GM18951 (cell line): ENCODE measurements around the gene PPIP5K2.
"Not testable (repeated sequence)": the region's sequence is repeated elsewhere in the genome, so short reads cannot be mapped to it uniquely, and the experiment has no call there.

Experiments used
- POLR2A ChIP-seq: IDR thresholded peaks from 4 replicates; pipeline ENCODE4 v1.6.1; 2011; ENCODE audit warnings: mild to moderate bottlenecking; ENCODE audit not compliant: insufficient read length, insufficient read depth; ENCODE audit errors: extremely low read depth
- in situ Hi-C: fragments of 300-500 bp; cut with MboI; formaldehyde crosslinking; loops from one replicate; pipeline ENCODE4 v1.12.0; 2022; ENCODE audit warnings: low sequenced_read_pairs, mixed read lengths, inconsistent platforms; ENCODE audit not compliant: unreplicated experiment

Gene PPIP5K2

GRCh38 chr5:103203226-103203625 lies 83.1 kb downstream of the PPIP5K2 start:
- in situ Hi-C loops, result no loop called here
- no peak for TF ChIP-seq POLR2A

DNA sequence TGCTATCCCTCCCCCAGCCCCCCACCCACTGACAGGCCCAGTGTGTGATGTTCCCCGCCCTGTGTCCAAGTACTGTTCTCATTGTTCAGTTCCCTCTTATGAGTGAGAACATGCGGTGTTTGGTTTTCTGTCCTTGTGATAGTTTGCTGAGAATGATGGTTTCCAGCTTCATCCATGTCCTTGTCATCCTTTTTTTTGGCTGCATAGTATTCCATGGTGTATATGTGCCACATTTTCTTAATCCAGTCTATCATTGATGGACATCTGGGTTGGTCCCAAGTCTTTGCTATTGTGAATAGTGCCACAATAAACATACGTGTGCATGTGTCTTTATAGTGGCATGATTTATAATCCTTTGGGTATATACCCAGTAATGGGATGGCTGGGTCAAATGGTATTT lies 84.9 kb downstream of the PPIP5K2 start:
- in situ Hi-C loops, result not testable (repeated sequence)

GRCh38 chr5:103205991-103206700 lies 86.0 kb downstream of the PPIP5K2 start:
- in situ Hi-C loops, result no loop called here
- no peak for TF ChIP-seq POLR2A

DNA sequence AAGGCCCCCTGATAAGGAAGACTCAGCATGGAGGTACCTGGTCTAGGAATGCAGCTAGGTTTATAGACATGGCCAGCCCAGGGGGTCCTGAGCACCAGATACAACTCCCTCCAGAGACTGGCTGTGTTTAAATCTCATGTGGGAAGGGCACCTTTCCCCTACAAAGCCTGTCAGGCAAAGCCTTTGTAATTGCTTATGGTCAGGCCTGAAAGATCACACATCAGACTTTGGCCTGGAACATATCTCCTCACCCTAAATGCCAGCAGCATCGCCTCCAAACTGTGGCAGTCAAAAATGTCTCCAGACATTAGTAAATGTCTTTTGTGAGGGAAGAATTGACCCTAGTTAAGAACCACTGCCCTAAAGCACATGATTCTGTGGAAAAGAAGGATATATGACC lies 86.9 kb downstream of the PPIP5K2 start:
- in situ Hi-C loops, result no loop called here
- no peak for TF ChIP-seq POLR2A

GRCh38 chr5:103207653-103208052 lies 87.6 kb downstream of the PPIP5K2 start:
- no peak for TF ChIP-seq POLR2A
- in situ Hi-C loops, result no loop called here

- in situ Hi-C loops, result no loop called here
- no peak for TF ChIP-seq POLR2A
Observed at GRCh38 chr5:103208460-103208859, 88.4 kb downstream of the PPIP5K2 start.

- in situ Hi-C loops, result no loop called here
- TF ChIP-seq POLR2A, result no peak
Observed at GRCh38 chr5:103209065-103209464, 89.0 kb downstream of the PPIP5K2 start.

- TF ChIP-seq POLR2A, result no peak
- in situ Hi-C loops, result no loop called here
Observed at GRCh38 chr5:103210952-103211351, 90.9 kb downstream of the PPIP5K2 start.

DNA sequence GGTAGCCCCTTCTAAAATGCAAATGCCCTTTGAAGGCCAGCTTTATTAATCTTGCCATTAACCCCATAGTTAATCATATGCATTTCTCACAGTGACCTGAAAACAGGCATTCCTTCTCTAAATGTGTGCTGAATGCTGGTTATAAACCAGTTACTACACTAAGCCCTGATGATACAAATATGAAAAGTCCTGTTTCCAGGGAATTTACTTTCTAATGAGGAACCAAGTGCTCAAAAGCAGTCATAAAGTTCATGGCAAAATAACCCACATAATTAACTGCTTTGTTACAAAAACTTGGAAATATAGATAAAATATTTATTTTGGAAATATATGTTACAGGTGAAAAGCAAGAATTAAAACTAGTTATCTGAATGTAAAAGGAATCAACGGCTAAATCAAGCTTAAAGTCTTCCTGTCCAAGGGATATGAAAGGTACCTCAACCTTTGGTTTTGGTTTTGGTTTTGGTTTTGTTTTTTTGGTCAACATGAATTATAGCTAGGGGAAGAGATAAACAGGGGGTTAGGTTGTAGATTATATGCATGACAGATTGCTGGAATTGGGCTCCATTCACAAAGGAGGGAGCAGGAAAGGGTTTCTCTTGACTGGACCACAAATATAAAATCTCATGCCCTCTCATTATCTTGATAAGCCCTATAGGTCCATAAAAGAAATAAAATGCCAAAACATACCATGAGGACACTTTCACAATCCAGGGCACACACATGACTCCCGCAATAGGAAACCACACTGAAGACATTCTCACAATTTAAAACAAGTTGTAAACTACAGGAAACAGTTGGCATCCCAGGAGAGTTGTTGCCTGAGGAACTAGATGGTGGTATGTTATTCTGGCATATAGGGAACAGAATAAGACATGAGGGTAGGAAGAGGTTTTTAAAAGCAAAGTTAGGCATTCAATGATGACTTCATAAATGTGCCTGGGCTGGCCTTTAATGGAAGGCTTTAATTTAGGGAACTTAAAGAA lies 91.8 kb downstream of the PPIP5K2 start:
- in situ Hi-C loops, result no loop called here
- no peak for TF ChIP-seq POLR2A

GRCh38 chr5:103216137-103216536 lies 96.0 kb downstream of the PPIP5K2 start:
- in situ Hi-C loops, result no loop called here
- no peak for TF ChIP-seq POLR2A

GRCh38 chr5:103216697-103217096 lies 96.6 kb downstream of the PPIP5K2 start:
- in situ Hi-C loops, result no loop called here

DNA sequence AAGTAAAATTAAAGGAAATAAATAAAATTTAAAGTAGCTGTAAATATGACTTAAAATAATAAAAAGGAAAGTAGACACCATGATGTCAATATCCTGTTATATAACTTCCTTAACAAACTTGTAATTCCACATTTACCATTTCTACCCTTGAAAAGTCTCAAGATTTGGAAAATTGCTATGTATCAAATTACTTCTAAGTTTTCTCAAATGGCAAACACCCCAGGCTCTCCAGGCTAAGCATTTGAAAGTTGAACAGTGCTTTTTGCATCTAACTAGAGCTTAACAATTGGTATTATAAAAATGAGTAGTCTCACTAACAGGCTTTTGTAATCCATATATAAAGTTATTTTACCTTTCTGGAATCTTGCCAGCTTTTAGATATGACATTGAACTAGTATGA lies 97.0 kb downstream of the PPIP5K2 start:
- in situ Hi-C loops, result no loop called here
- no peak for TF ChIP-seq POLR2A

More at GRCh38 chr5:103216697-103217096, 96.6 kb downstream of the PPIP5K2 start:
- TF ChIP-seq POLR2A, result no peak

DNA sequence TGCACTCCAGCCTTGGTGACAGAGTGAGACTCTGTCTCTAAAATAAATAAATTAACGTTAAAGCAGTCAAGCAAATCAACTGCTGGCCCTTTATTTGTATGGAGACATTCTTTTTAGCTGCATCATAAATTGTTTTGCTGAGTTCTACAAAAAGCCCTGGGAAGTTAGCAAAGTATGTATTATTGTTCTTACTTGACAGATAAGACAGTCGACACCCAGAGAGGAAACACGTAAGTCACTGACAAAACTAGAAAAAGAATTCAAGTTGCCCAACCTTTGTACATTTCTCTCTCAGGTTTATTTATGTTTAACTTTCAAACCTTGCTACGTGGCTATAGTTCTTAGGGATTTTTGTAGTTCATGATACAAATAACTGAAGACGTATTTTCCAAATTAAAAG lies 98.1 kb downstream of the PPIP5K2 start:
- TF ChIP-seq POLR2A, result no peak
- in situ Hi-C loops, result no loop called here

DNA sequence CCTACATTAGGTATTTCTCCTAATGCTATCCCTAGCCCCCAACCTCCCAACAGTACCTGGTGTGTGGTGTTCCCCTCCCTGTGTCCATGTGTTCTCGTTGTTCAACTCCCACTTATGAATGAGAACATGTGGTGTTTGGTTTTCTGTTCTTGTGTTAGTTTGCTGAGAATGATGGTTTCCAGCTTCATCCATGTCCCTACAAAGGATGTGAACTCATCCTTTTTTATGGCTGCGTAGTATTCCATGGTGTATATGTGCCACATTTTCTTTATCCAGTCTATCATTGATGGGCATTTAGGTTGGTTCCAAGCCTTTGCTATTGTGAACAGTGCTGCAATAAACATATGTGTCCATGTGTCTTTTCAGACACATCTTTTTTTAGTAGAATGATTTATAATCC lies 99.0 kb downstream of the PPIP5K2 start:
- in situ Hi-C loops, result not testable (repeated sequence)
